Muscle layer of duodenum (tissue), 2 donors: Measurements from ENCODE around the gene OTOP3.
"Not testable (repeated sequence)": the region's sequence is repeated elsewhere in the genome, so short reads cannot be mapped to it uniquely, and the experiment has no call there.

Source experiments
- H3K27ac ChIP-seq: one replicate; pipeline ENCODE4 v1.7.0; 2013; ENCODE audit warnings: mild to moderate bottlenecking, low read length
- H3K27me3 ChIP-seq: one replicate; pipeline ENCODE4 v1.7.0; 2013; ENCODE audit warnings: low read depth, mild to moderate bottlenecking, control low read depth, low read length
- H3K36me3 ChIP-seq, 2 donors: one replicate each; pipeline ENCODE4 v1.7.0; 2013; ENCODE audit warnings: low read length in 2 of 2, control low read depth in 1 of 2, mild to moderate bottlenecking in 1 of 2; ENCODE audit not compliant: insufficient read depth in 2 of 2, control insufficient read depth in 1 of 2
- H3K4me1 ChIP-seq, 2 donors: one replicate each; pipeline ENCODE4 v1.7.0; 2013; ENCODE audit warnings: low read length in 2 of 2, mild to moderate bottlenecking in 2 of 2, control low read depth in 1 of 2, moderate library complexity in 1 of 2; ENCODE audit not compliant: insufficient read depth in 2 of 2, control insufficient read depth in 1 of 2
- H3K4me3 ChIP-seq, 2 donors: one replicate each; pipeline ENCODE4 v1.7.0; 2013; ENCODE audit warnings: low read length in 2 of 2, low read depth in 1 of 2, mild to moderate bottlenecking in 1 of 2
- H3K9me3 ChIP-seq, 2 donors: one replicate each; pipeline ENCODE4 v1.7.0; 2013; ENCODE audit warnings: low read length in 2 of 2, control low read depth in 1 of 2, mild to moderate bottlenecking in 1 of 2; ENCODE audit not compliant: control insufficient read depth in 1 of 2
- donor health status: healthy.

Gene OTOP3

GRCh38 chr17:74969501-74969900, 33.8 kb downstream of the OTOP3 start:
- H3K4me3 ChIP-seq, H3K27ac ChIP-seq, H3K4me1 ChIP-seq, H3K9me3 ChIP-seq, H3K36me3 ChIP-seq: not testable (repeated sequence)
- H3K27me3 ChIP-seq = peaks cover 12% of the 10 kb centered on the region

GRCh38 chr17:74970395-74970794, 34.7 kb downstream of the OTOP3 start:
- Histone ChIP-seq H3K27ac (peak overlapping the region; percentile 67), H3K27me3 (peaks cover 12% of the 10 kb centered on the region), H3K36me3 (no peaks in the 10 kb centered on the region), H3K9me3 (no peaks in the 10 kb centered on the region), H3K4me1 (peaks cover 0 to 8% of the 10 kb centered on the region in 2 donors), H3K4me3 (peak overlapping the region in 1 of 2 donors; percentile 65)

- H3K27me3 ChIP-seq = peaks cover 12% of the 10 kb centered on the region
- H3K27ac ChIP-seq = peak overlapping the region; percentile 67
- H3K4me1 ChIP-seq = peaks cover 0 to 8% of the 10 kb centered on the region in 2 donors
These were observed 35.6 kb downstream of the OTOP3 start for GRCh38 chr17:74971069-74971841.

GRCh38 chr17:74971842-74972106, 36.1 kb downstream of the OTOP3 start:
- no peaks in the 10 kb centered on the region for H3K36me3 ChIP-seq
- peaks cover 12% of the 10 kb centered on the region for H3K27me3 ChIP-seq
- H3K27ac ChIP-seq = peak overlapping the region; percentile 67
- H3K4me1 ChIP-seq = peaks cover 0 to 8% of the 10 kb centered on the region in 2 donors
- no peaks in the 10 kb centered on the region for H3K9me3 ChIP-seq
- H3K4me3 ChIP-seq = peak overlapping the region; percentile 65 to 76

More at GRCh38 chr17:74971069-74971841, 35.6 kb downstream of the OTOP3 start:
- Histone ChIP-seq H3K4me3 (peak overlapping the region; percentile 65 to 76), H3K9me3 (no peaks in the 10 kb centered on the region), H3K36me3 (no peaks in the 10 kb centered on the region)

- Histone ChIP-seq H3K27ac (peak within 1 kb of the TSS; percentile 67), H3K4me3 (peak within 1 kb of the TSS; percentile 65 to 76), H3K27me3 (peaks cover 12% of the 10 kb centered on the region), H3K4me1 (peaks cover 0 to 8% of the 10 kb centered on the region in 2 donors), H3K36me3 (no peaks in the 10 kb centered on the region), H3K9me3 (no peaks in the 10 kb centered on the region)
These were observed 36.6 kb downstream of the OTOP3 start, which contains the start of gene HID1 for GRCh38 chr17:74972107-74972972. TSS of gene HID1 (minus strand) at chr17:74972759. CDS start at chr17:74972656, 103 bp downstream.

- Histone ChIP-seq H3K36me3 (no peaks in the 10 kb centered on the region), H3K27ac (peak overlapping the region; percentile 33), H3K4me3 (peak overlapping the region in 1 of 2 donors; percentile 76), H3K27me3 (peaks cover 12% of the 10 kb centered on the region), H3K9me3 (no peaks in the 10 kb centered on the region), H3K4me1 (peaks cover 0 to 8% of the 10 kb centered on the region in 2 donors)
These were observed 37.3 kb downstream of the OTOP3 start for GRCh38 chr17:74972973-74973328.

- Histone ChIP-seq H3K4me1 (peaks cover 0 to 6% of the 10 kb centered on the region in 2 donors), H3K27ac (no peak overlapping the region), H3K27me3 (peaks cover 9% of the 10 kb centered on the region)
These were observed 40.2 kb downstream of the OTOP3 start for GRCh38 chr17:74975943-74976342.

GRCh38 chr17:74977802-74978201, 42.1 kb downstream of the OTOP3 start:
- H3K4me3 ChIP-seq = no peak overlapping the region
- H3K36me3 ChIP-seq = no peaks in the 10 kb centered on the region
- H3K27ac ChIP-seq = no peak overlapping the region
- no peaks in the 10 kb centered on the region for H3K9me3 ChIP-seq
- peaks cover 7 to 9% of the 10 kb centered on the region in 2 donors for H3K4me1 ChIP-seq
- H3K27me3 ChIP-seq = no peaks in the 10 kb centered on the region

More at GRCh38 chr17:74975943-74976342, 40.2 kb downstream of the OTOP3 start:
- no peaks in the 10 kb centered on the region for H3K9me3 ChIP-seq
- H3K4me3 ChIP-seq = no peak overlapping the region
- no peaks in the 10 kb centered on the region for H3K36me3 ChIP-seq

GRCh38 chr17:74978240-74978639, 42.5 kb downstream of the OTOP3 start:
- Histone ChIP-seq H3K4me3 (no peak overlapping the region), H3K27ac (no peak overlapping the region), H3K9me3 (no peaks in the 10 kb centered on the region), H3K4me1 (peaks cover 7 to 9% of the 10 kb centered on the region in 2 donors), H3K36me3 (no peaks in the 10 kb centered on the region), H3K27me3 (no peaks in the 10 kb centered on the region)

- Histone ChIP-seq H3K36me3 (no peaks in the 10 kb centered on the region), H3K4me1 (peaks cover 7 to 9% of the 10 kb centered on the region in 2 donors), H3K4me3 (no peak overlapping the region), H3K27ac (no peak overlapping the region), H3K27me3 (no peaks in the 10 kb centered on the region), H3K9me3 (no peaks in the 10 kb centered on the region)
These were observed 43.9 kb downstream of the OTOP3 start for GRCh38 chr17:74979408-74980146.
